GM04503 (cell line): Measurements from ENCODE around the gene HHLA2.

ENCODE experiments used
- DNase-seq: peaks from one replicate; pipeline ENCODE4 v3.0.0-alpha.2; 2012; ENCODE audit warnings: low read depth

Gene HHLA2

DNA sequence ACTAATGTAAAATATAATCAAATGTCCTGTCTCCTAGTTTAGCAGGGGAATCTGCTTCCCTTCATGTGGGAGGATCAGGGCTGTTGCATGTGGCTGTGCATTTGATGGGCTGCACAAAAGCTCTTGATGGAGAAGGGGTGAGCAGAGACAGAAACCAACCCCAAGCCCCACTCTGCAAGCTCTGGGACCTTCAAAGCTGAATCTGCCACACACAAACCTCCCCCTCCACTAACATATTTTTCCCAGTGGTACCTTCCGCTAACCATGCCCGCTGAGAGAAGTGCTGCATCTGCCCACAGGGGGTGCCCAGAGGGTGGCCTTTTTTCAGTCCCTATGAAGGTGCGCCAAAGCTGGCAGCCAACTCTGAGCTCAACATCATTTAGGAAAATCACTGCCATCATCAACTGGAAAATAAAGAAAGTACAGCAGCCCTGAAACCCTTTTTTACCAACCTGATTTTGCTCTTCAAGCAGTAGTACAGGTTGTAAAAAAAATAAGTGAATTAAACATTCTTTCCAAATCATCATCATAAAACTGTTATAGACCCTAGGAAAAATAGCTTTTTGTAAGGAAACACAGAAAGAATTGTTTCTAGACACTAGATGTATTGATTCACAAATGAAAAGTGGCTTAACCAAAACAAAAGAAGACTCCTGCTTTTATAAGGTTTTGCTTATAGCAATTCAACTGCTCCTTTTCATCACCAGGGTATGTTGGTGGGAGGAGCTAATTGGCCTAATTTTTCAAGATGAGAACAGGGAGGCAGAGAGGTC lies 97.0 kb downstream of the HHLA2 start:
- no peak for DNase-seq

DNA sequence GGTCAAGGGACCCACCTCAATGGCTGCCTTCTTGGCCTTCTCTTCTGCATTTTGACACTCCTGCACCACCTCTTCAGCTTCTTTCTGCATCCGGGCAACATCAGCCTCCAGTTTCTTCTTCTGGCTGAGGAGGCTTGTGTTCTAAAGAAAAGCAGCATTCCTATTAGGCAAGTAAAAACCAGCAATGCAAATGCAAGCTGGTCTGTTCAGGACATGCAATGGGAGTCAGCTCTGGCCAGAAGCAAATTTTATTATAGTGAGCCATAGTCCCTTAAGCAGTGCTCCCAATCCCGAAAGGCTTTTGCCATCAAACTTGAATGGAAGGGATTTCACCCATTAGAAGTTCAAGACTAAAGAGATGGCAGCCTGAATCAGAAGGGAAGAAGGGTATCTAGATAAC lies 97.7 kb downstream of the HHLA2 start:
- DNase-seq: no peak

DNA sequence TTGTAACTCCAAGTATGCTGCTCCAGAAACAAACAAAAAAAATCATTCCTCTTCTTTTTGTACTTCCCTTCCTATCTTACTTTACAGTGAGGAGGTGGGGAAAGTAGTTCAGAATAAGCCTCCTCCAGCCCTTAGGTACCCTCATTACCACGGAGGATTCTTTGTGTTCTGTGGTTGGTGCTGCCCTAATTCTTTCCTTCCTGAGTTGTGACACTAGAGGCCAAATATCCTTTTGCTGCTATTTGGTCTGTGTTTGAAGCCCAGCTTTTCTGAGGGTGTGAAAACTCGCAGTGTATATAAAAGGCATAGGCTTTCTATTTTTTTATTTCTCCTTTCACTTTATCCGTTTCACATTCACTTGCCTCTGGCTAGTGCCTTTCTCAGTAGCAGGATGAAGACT lies 98.2 kb downstream of the HHLA2 start:
- no peak for DNase-seq

DNA sequence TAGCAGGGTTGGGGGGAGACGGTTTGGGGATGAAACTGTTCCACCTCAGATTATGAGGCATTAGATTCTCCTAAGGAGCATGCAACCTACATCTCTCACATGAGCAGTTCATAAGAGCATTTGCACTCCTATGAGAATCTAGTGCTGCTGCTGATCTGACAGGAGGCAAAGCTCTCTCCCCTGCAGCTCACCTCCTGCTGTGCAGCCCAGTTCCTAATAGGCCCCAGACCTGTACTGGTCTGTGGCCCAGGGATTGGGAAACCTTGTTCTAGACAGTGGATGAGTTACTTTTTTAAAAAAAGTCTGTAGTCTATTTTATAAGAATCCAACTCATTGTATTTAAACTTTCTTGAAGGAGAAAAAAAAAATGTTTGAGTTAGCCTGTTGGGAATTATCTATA lies 100.0 kb downstream of the HHLA2 start:
- DNase-seq: no peak

DNA sequence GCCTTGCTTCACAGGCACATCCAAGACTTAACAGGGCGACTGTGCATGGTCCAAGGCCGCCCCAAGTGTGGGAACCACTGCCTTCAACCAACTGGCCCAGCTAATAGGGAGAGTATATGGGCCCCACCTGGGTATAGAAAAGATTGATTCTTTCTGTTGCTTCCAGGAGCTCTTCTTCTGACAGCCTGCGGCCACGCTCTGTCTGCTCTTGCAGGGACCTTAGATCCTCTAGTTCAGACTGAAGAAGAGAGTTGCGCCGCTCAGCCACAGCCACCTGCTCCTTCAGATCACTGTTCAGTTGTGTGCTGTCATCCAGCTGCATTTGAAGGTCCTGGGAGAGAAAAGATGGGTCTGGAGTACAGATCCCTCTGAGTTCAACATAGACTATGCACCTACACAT lies 102.2 kb downstream of the HHLA2 start:
- DNase-seq: no peak

DNA sequence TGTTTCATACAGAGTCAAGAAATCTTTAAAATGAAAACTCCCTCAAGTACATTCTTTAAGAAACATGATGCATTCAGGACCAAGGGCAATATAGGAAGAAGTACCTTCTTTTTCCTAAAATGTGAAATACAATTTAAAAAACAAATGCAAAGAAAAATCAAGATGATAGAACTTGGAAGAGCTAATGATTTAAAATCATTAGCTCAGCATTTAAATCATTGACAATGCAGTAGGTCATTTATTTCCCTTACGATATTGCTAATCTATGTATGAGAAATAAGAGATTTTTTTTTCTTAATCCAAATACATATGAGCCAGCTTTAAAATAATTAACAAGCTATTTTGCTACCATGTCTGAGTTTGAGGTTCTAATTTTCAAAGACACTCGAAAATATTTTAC lies 105.5 kb downstream of the HHLA2 start:
- no peak for DNase-seq

DNA sequence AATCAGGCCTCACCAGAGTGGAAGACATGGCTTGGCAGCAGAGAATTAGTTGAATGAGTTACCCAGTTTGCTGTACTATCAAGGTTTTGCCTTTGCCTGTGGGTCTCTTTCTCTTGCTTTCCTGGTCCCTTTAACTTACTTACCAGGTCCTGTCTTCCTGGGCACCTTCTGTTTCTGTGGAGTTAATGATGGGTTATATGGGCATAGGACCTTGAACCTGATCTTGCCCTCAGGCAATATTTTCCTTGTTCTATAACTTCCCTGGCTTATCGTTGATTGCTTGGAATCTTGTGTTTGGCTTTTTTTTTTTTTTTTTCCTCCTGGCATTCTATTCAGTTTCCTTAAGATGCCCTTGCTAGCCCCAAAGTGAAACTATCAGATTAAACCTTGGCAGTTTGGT lies 106.8 kb downstream of the HHLA2 start:
- no peak for DNase-seq

DNA sequence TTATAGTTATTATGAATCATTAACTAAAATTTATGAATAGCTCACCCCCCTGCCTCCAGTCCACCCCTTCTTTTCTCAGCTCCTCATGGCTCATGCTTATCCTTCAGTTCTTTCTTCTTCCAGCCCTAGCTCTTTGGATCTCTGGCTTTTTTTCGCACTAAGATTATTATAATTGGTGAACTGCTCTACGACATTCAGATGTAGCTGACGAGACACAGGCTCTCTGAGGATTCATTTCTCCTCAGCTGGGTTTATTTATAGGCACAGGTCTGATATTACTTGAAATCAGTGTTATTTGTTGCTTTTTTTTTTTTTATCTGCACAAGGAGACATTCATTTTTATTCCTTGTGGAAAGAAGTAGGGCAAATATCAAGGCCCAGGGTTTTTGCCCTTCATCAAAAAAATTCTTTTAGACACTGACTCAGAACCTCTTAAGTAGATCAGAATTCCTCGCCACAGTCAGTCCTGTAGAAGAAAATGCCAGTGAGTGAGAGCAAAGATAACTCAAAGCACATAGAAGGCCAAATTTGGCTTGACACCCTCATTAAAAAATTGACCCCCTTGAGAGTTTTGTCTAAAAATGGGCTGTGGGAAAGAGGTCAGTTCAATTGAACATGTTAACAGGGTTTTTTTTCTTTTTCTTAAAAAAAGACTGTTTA lies 107.5 kb downstream of the HHLA2 start:
- DNase-seq: no peak

DNA sequence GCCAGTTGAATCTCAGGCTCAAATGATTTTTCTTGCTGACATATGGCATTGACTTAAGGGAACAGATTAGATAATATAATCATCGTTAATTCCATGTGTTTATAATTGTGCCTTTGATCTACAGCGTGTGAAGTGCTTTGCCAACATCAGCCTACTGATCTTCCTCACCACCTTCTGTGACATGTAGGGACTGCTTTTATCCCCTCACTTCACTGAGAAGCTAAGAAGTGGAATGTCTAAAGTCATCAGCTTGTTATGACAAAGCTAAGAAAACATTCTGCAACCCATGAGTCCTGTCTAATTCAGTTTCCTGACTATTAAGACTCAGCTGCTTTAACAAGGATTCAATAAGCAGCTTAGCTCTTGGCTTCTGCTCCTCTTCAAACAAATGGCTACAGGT lies 108.0 kb downstream of the HHLA2 start:
- DNase-seq: no peak

DNA sequence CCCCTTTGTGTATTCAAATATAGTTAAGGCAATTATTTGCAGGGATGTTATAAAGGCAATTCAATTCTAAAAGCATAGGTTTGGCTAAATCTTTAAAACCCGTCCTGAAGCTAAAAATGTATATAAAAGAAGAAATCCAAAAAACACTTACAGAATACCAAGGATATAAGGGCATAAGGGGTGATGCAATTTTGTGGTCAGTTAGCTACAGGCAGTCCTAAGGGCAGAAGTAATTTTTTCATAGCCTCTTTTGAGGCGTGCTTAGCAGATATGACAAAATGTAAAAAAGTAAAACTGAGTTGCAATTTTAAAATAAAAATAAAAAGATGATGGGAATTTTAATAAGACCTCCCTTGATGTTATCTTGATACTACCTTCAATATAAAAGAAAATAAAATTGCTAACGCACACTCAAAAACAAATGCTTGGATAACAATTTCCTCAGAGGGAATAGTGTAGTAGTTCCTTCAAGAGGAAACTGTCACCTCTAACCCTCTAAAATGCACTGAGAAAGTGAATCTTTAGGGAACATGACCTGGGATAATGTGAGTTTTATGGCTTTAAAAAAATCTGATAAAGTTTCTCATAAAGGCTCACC lies 109.8 kb downstream of the HHLA2 start:
- no peak for DNase-seq

DNA sequence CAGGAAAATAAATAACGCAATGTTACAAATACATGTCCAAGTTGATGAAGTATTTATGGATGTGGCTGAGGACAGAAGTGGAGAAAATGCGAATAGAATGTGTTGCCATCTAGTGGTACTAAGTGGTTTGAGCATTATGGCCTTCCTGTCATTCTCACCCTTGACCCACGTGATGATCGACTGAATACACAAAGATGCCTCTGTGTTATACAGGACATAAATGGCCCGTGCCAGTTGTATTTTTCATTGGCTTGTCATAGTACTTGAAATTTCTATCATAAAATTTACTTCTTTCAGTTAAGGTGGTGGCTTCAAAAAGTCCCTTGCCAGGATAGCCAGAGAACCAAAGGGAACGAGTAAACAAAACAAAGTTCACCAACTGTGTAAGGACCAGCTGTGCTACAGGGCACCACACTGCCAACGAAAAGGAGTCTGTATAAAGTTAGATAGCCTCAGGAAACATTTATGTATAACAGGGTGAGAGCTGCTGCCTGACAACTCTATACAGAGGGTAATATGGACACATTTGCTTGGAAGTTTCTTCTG lies 110.4 kb downstream of the HHLA2 start:
- DNase-seq: no peak

DNA sequence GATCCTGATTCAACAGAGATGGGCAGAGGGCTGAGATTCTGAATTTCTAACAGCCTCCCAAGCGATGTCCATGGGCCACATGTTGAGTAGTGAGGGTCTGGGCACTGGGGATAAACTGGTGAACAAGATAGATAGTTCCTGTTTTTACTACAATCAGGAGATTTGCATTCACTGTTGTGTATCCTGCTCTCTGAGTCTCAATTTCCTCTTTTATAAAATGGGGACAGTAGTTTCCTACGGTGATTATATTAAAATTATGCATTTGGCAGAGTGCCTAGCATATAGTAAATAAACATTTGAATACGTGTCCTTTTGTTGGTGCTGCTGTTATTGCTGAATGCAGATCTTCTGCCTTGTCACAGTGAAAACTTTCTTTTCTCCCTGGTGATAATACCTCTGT lies 111.5 kb downstream of the HHLA2 start:
- DNase-seq: no peak

DNA sequence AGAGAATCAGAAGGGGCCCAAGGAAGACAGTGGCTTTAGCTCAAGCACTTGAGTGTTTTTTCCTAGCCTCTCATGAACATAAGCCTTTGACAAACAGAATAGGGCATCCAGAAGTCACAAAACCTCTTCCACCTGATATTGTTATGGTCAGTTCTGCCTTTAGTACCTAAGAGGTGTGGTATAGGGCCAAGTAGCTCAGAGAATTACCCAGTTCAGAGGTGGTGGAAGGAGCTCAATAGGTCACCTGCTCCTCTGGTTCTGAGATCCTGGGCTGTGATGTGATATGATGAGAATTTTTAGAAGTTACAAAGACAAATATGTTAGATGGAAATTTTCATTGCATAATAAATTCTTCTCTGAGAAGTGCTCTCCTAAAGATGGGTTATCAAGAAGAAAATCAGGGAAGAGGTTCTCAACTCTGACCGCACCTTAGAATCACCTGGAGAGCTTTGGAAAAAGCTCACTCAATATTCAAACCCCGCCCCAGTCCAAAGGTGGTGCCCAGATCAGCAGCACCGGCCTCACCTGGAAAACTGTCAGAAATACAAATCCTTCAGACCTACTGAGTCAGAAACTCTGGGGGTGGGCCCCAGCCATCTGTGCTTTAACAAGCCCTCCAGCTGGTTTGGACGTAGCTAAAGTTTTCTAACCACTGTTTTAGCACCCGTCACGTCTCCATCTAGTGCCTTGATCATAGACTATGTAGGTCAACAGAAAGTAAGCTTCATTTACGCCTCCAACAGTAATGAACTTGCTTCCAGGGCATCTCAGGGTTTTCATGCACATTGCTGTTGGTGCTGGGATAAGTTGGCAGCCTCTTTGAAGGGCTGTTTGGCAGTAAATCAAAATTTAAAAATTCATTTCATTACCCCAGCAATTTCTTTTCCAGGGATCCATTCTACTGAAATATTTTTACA lies 112.8 kb downstream of the HHLA2 start:
- no peak for DNase-seq

DNA sequence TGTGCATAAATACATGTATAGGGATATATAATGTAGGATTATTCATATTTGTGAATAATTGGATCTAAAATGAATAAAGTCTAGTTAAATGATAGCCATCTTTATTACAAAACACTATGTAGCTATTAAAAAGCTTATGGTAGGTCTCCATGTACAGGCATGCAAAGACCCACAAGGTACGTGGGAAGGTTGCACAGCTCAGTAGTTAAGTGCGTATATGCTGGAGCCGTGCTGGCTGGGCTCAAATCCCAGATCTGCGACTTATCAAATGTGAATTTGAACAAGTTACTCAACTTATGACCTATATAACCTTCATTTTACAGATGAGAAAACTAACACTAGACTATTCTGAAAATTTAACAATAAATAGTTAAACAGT lies 113.4 kb downstream of the HHLA2 start:
- no peak for DNase-seq

DNA sequence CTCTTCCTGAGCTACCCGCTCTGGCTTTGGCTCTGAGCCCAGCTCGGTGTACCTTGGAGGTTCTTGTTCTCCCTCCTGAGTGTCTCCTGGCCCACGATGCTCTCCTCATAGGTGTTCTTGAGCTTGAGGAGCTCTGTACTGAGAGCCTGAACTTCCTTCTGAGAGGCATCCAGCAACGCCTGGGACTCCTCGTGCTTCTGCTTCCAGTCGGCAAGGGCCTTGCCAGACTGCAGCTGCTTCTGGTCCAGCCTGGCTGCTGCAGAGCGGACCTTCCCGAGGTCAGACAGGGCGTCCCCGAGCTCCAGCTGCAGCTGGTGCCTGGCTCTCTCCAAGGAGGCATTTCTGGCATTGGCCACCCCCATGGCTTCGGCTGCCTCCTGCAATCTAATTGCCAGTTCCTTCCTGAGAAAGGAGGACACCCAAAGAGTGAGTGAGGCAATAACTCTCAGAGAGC lies 114.2 kb downstream of the HHLA2 start:
- no peak for DNase-seq

DNA sequence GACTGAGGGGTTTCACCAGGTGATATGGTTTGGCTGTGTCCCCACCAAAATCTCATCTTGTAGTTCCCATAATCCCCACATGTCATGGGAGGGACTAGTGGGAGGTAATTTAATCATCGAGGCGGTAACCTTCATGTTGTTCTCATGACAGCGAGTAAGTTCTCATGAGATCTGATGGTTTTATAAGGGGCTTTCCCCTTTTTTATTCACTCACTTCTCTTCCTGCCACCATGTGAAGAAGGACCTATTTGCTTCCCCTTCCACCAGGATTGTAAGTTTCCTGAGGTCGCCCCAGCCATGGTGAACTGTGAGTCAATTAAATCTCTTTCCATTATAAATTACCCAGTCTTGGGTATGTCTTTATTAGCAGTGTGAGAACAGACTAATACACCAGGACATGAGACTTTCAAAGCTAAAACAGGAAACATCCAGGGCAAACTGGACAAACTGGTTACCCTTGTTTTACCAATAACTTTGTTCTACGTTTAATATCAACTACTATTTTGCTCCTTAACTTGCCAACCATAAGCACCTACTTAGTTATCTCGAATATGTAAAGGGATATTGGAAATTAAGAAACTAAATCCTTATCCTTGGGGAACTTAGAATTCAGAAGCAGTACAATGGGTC lies 115.9 kb downstream of the HHLA2 start:
- DNase-seq: no peak

DNA sequence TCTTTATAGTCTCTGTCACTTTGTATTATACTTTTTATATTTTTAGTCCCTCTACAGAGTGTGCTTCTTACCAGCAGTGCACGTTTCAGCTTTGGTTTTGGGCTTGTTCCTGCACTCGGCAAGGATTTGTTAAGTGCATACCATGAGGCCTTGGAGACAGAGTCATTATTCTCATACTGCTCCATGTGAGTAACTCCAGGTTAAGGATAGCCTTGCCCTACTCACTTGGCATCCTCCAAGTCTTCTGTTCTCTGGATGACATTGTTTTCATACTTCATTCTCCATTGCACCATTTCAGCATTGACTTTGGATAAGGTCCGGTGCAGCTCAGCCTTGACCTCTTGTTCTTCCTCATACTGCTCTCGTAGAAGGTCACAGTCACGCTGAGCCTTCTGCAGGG lies 117.7 kb downstream of the HHLA2 start:
- peak; percentile 50 for DNase-seq

DNA sequence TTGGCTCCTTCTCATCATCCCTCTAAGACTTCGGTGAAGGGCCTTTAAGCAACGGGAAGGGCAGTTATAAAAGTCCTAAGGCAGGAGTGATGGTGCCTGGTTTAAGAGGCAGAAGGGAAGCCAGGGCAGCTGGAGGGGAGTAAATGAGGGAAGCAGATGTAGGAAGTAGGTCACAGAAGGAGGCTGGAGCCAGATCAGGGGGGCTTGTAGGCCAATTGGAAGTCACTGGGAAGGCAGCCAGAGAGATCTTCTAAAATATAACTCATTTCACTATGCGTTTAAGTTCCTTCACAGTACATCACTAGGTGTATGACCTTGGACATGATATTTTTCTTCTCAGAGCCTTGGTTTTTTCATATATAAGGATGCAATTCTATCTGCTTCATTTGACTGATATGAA lies 119.3 kb downstream of the HHLA2 start:
- no peak for DNase-seq

DNA sequence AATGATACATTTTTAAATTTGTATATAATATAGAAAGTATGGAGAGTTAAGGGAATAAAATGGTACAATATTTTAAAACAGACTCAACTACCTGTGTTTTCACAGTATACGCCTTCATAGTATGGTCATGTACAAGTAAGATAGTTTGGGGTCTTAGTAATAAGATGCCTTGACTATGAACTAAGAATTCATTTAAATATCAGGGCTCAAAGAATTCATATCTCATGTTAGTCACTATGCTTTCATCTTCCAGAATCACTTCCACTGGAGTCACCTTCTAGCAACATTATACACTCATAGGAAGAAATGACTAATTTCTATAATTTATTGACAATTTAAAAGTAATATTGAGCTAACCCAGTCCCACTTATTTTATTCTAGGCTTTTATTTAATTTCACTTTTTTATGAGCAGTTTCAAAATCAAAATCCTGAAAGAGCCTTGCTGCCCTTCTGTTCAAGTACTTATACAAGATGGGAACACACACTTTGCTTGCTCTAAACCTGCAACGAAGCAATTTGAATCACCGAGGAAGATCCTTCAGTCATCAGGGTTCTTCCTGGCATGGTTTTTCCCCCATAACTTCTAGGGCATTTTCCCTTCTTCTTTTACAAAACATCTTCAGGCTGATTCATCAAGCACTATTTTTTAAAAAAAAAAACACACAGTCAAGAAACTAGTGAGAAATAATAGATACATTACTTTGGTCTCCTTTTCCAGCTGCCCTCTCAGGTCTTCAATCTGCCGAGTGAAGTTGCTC lies 119.9 kb downstream of the HHLA2 start:
- DNase-seq: no peak

DNA sequence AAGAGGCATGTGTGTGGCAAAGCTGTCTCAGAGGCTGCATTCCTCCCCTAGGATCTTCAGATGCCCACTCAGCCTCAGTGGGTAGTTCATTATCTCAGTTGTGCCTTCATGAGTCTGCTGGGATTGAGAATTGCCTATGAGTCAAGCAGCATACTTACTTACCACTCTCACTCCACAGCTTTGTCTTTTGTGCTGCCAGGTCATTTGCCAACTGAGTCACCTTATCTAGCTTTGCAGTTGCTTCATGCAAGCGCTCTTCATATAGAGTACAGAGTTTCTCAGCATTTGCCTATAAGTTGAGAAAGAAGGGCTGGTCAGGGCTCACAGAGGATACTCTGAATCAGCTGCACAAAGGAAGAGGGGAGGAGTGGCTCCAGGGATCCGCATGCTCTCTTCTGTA lies 124.6 kb downstream of the HHLA2 start:
- DNase-seq: peak; percentile 42
